HG03066 (cell line): ENCODE results near the gene STC2.
"Not testable (repeated sequence)": the region's sequence is repeated elsewhere in the genome, so short reads cannot be mapped to it uniquely, and the experiment has no call there.

Experiments used
- ATAC-seq: cut with Tn5 transposase; IDR thresholded peaks from one replicate; pipeline ENCODE4 v1.9.1; 2021; ENCODE audit warnings: low read depth; ENCODE audit not compliant: unreplicated experiment

STC2 gene, protein sequence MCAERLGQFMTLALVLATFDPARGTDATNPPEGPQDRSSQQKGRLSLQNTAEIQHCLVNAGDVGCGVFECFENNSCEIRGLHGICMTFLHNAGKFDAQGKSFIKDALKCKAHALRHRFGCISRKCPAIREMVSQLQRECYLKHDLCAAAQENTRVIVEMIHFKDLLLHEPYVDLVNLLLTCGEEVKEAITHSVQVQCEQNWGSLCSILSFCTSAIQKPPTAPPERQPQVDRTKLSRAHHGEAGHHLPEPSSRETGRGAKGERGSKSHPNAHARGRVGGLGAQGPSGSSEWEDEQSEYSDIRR

DNA sequence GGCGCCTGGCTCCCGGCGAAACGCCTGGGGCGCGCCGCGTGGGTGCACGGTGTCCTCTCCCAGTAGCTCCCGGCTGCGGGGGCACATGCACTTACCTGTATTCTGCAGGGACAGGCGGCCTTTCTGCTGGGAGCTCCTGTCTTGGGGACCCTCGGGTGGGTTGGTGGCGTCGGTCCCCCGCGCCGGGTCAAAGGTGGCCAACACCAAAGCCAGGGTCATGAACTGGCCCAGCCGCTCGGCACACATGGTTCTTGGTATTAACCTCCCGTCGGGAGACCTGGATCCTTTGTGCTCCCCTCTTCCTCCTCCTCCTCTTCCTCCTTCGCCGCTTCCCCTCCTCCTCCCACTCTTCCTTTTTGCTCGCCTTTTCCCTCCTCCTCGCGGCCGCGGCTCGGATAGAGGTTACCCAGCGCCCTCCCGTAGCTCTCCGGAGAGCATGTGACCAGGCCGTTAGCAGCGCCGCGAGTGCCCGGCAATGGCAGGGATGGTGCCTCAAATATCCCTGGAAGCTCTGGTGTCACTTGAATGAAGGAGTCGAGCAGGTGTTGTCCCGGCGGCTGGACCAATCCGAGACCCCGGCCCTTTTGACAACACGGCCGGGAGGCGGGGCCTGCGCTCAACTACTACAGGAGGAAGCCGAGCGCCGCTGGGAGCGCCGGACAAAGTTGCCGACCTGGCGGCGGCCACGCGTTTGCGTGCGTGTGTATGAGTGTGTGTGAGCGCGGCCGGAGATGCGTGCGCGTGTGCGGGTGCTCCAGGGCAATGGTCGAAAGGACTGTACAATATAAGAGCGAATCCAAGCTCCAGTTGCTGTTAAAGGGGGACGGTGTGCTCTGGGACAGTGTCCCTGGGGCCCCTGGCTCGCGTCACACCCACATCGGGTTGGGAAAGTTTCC lies at the start of gene STC2:
Gene STC2 (minus strand): TSS at position 467 of the 896 bp plus-strand sequence. CDS start 221 bp downstream, at position 246.
- ATAC-seq, result peak; percentile 50

DNA sequence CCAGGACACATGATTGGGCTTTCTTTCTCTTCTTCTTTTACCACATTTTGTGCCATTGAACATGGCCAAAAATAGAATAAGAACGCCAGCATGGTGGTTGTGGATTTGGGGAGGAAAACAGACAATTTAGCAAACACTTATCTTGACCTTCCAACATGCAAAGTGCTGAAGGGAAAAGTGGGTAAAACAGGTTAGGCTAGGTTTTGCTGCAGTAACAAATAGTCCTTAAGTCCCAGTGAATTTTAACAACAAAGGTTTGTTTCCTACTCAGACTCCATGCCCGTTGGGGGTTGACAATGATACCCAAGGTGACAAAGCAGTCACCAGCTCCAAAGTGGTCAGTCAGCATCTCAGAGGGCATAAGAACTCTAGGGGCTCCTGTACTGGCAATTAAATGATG lies 43.2 kb upstream of the STC2 start:
- ATAC-seq, result no peak

- not testable (repeated sequence) for ATAC-seq
These were observed 35.2 kb upstream of the STC2 start for GRCh38 chr5:173363406-173363805.

DNA sequence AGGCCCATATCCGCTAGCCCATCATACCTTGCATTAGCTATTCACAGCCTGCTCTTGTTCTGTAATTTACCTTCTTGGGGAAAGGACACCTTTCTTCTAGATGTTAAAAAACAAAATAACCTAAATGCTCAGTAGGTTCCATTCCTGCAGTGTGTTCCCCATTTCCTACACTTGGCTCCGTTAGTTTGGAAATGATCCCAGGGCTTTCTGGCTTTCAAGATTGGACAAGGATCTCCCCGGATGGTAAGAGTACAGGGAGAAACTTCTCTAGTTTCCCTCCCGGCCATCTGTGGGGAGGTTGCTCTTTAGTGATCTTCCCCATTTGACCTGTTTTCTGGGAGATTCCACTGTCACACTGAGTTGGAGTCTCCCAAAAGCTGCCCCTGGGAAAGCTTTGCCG lies 27.3 kb upstream of the STC2 start:
- no peak for ATAC-seq

DNA sequence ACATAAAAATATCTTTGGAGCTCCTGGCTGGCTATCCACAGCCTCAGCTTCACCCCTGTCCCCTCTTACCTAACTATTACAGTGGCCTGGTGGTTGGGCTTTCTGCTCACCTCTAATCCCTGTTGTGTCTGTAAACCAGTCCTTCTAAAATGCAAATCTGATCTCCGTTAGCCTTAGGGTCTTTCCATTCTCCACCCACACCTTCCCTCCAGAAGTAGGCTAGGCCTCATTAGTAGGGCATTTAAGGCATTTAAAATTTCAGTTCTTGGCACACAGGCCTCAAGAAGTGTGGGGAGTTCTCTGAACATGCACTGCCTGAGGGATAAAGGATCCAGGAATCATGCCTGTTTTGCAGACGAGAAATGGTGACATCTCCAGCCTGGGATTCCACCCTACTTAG lies 26.4 kb upstream of the STC2 start:
- ATAC-seq, result no peak

DNA sequence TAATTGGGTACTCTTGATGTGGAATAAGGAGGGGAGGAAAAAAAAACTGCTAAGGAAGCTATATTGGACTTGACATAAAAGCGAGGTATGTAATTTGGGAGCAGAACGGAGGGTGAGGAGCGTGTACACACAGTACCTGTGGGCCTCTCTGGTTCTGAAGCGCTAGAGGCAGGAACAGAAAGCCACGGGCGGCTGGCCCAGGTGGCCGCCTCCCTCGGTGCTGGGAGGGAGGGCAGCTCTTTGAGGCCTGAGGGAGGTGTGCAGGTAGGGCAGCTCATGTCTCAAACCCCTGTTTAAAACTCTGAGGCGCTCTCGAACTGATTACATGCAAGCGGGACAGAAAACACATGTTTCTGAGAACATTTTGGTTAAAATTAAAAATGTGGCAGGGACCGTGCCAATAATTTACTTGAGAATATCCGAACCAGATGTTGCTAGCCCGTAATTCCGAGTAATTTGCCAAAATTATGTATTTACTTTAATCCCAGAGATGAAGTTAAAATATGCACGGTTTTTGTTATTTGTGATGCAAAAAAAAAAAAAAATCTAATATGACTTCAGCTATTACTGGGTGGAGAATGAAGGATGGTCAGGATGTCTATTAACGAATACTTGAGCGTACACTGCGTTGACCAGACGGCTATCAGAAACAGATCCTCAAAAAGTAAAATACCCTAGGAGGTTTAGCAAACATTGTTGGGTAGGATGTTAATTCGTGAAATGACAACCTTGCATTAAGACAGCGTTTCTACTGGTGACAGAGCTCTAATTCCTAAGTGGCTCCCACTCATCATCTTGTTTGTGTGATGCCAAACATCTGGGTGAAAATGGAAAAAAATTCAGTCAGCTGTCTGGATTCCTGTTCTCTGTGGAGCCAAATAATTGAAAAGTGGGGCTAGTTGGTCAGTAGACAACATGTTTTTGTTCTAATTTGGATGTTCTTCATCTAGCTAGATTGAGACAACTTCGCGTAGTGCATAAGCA lies 24.4 kb upstream of the STC2 start:
- ATAC-seq, result no peak

DNA sequence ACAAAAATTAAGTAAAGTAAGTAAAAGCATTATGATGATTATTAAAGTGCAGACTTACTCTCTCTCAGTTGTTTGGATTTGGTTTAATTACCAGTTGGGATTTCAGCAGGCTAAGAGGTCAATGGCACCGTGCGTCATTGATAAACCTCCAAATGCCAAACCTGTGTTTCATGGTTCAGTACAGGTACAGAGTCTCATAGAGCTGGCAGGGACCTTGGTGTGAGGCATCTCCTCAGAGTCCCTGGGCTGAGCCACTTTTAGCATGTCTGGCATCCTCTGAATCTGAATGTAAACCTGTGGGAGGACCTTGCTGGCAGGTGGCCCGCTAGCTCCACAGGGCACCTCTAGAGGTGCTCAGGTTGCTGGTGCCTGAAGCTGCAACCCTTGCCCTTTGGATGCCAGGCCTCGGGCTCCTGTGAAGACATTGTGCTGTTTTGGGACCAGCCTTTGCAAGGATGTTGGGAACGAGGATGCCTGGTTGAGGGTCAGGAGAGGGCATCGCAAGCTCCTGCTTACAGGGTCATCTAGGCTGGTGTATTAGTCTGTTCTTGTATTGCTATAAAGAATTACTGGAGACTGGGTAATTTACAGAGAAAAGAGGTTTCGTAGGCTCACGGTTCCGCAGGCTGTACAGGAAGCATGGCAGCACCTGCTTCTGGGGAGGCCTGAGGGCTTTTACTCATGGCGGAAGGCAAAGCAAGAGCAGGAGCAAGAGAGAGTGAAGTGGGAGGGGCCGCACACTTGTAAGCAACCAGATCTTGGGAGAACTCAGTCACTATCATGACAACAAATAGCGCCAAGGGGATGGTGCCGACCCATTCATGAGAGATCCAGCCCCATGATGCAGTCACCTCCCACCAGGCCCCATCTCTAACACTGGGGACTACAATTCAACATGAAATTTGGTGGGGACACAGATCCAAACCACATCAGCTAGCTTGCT lies 14.9 kb upstream of the STC2 start:
- ATAC-seq, result no peak

GRCh38 chr5:173341961-173342430 lies 13.8 kb upstream of the STC2 start:
- ATAC-seq, result no peak

DNA sequence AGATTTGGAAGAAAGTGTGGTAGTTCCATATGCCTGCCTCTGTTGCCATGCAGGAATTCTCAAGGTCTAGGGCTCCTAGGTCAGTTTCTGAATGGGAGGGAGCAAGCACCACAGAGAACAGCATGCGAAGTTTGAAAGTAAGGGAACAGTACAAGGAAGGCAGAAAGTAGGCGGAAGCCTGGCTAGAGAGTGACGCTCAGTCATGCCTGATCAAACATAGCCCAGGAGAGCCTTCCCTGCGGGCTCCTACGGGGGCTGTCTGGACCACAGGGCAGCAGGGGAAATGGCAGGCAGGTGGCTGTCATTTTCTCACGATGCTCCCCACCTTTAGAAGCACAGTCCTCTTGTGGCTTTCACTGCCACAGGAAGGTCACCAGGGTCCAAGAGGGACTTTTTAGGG lies 12.8 kb upstream of the STC2 start:
- no peak for ATAC-seq

DNA sequence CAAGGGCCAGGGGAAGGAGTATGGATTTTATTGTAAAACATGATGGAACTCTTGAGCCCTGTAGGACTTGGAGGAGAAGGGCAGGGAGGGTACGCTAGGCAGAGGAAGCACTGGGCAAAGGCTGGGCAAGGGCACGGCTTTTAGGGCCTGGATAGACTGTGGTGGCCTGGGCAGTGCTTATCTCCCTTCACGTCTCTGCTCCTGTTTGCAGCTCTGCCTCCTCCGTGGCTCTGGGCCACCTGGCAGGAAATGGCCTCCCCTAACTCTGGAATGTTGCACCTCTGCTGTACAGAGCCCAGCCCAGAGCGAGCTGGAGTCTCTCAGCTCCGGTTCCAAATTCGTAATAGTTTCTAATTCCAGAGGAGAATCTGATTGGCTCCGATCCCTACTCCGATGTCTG lies 12.2 kb upstream of the STC2 start:
- no peak for ATAC-seq

GRCh38 chr5:173339286-173339685 lies 11.1 kb upstream of the STC2 start:
- ATAC-seq, result no peak

DNA sequence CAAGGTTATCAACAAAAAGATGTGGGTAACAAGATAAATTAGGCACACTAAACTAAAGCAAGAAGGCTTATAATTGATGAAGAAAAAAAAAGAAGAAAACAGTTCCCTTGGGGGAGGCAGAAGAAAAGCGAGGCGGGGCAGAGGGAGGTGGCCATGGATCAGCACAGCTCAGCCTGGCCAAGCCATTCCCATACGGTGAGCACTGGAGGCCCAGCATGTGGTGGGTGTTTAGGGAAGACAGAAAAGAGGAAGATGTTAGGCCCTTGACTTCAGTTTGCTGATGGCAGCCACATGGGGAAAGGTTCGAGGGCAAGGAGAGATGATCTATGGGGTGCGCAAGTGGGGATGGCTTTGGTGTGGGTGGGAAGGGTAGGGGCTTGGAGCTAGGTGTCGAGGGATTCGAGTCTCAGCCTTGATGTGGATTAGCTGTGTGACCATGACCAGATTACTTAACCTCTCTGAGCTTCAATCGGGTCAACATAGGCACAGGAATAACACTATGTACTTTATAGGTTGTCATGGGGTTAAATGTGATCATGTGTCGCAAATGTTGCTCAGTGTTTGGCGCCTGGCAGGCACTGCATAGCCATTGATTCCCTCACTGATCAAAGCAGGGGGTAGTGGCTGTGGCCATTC lies 10.3 kb upstream of the STC2 start:
- ATAC-seq, result no peak

GRCh38 chr5:173334808-173335207 lies 6.6 kb upstream of the STC2 start:
- no peak for ATAC-seq

DNA sequence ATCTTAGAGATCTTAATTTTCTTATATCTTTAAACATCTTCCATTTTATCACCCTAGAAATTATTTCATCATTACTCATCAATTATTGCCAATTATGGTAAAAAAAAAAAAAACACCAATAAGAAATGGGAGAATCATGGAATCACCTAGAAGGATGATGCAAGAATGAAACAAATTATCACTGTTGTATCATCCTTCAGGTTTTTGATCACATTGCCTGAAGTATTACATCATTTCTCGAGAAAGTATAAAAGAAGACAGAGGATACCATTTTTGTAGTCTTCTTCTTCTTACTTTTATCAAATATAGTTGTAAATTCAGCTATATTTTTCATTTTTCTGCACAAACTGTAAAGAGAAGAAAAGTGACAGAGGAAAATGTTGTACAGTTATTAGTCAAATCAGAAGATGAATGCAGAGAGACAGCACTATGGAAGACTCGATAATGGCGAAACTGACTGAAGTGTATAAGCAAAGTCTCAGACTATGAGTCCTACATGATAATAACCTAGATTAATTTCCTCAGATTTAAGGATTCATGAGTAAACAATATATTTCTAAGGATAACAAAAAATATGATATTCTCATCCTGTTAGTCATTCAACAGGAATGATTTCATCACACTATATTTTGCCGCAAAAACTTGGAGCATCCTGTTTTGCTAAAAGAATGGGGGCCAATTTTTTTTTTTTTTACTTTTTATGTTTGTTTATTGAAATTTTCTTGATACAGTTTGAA lies 5.9 kb upstream of the STC2 start:
- no peak for ATAC-seq

GRCh38 chr5:173331956-173332479 lies 3.8 kb upstream of the STC2 start:
- no peak for ATAC-seq

- ATAC-seq, result no peak
These were observed 3.1 kb upstream of the STC2 start for GRCh38 chr5:173331287-173331686.

GRCh38 chr5:173330338-173331206 lies 2.4 kb upstream of the STC2 start:
- no peak for ATAC-seq
